Neural crest cell (in vitro differentiated cells): ENCODE data around the gene RAD23A. TPM values are rescaled to one million over a fixed set of nuclear protein-coding genes. Genes with fewer than 3 reads are reported as not detected.
"Not testable (repeated sequence)": the region's sequence is repeated elsewhere in the genome, so short reads cannot be mapped to it uniquely, and the experiment has no call there.

Source experiments
- DNase-seq: peaks from one replicate; pipeline ENCODE4 v3.0.0; 2021; ENCODE audit warnings: low read depth, mixed read lengths, low spot score
- H3K27ac Mint-ChIP-seq: one replicate; pipeline ENCODE4 v1.8.0; 2021; ENCODE audit warnings: mild to moderate bottlenecking, mixed read lengths; ENCODE audit not compliant: unreplicated experiment
- H3K27me3 Mint-ChIP-seq: 2 replicates; pipeline ENCODE4 v1.8.0; 2021; ENCODE audit warnings: low read depth, mild to moderate bottlenecking, mixed read lengths
- H3K36me3 Mint-ChIP-seq: 2 replicates; pipeline ENCODE4 v1.8.0; 2021; ENCODE audit warnings: low read depth, mild to moderate bottlenecking, mixed read lengths
- H3K4me1 Mint-ChIP-seq: 2 replicates; pipeline ENCODE4 v1.8.0; 2021; ENCODE audit warnings: mixed read lengths
- H3K4me3 Mint-ChIP-seq: one replicate; pipeline ENCODE4 v1.8.0; 2021; ENCODE audit warnings: mild to moderate bottlenecking, mixed read lengths
- H3K9me3 Mint-ChIP-seq: 2 replicates; pipeline ENCODE4 v1.8.0; 2021; ENCODE audit warnings: mixed read lengths
- CTCF ChIP-seq: fragments of 200-600 bp; sonication (generic); conservative IDR thresholded peaks from 2 replicates; pipeline ENCODE4 v1.5.0; 2021; ENCODE audit warnings: antibody characterized with exemption, mild to moderate bottlenecking
- total RNA-seq: library from RNA; stranded (reverse); gene quantifications from 2 replicates; pipeline ENCODE4 v1.2.1, GENCODE V29; 2021

RAD23A gene
- total RNA-seq, 1 donor from 2014 or later, result 82.8 TPM

GRCh38 chr19:12956446-12957388 lies 11.1 kb downstream of the RAD23A start, which contains the start of gene GADD45GIP1:
Gene GADD45GIP1, minus strand, starts transcription at chr19:12957223. Its CDS starts 11 bp downstream, at chr19:12957212.
- TF ChIP-seq CTCF, result no peak
- Mint-ChIP-seq H3K4me3 (peak within 1 kb of the TSS; percentile 90), H3K36me3 (peaks cover 6% of the 10 kb centered on the region), H3K4me1 (peaks cover 23% of the 10 kb centered on the region), H3K27ac (peak within 1 kb of the TSS; percentile 62), H3K27me3 (peaks cover 5% of the 10 kb centered on the region), H3K9me3 (no peaks in the 10 kb centered on the region)
- DNase-seq, result peak; percentile 71

- H3K27me3 Mint-ChIP-seq, DNase-seq, H3K9me3 Mint-ChIP-seq, H3K36me3 Mint-ChIP-seq: not testable (repeated sequence)
- peak overlapping the region; percentile 62 for H3K27ac Mint-ChIP-seq
- peak overlapping the region; percentile 87 for H3K4me3 Mint-ChIP-seq
- H3K4me1 Mint-ChIP-seq, result peaks cover 23% of the 10 kb centered on the region
These were observed 11.8 kb downstream of the RAD23A start for GRCh38 chr19:12957389-12957952.

- H3K36me3 Mint-ChIP-seq, result peaks cover 3% of the 10 kb centered on the region
- no peak for DNase-seq
- H3K27me3 Mint-ChIP-seq, result peaks cover 19% of the 10 kb centered on the region
- H3K9me3 Mint-ChIP-seq, result no peaks in the 10 kb centered on the region
- H3K27ac Mint-ChIP-seq, result no peak overlapping the region
- H3K4me3 Mint-ChIP-seq, result no peak overlapping the region
- H3K4me1 Mint-ChIP-seq, result peaks cover 21% of the 10 kb centered on the region
- TF ChIP-seq CTCF, result no peak
These were observed 13.8 kb downstream of the RAD23A start for GRCh38 chr19:12959481-12959880.

- Mint-ChIP-seq H3K4me3 (peak overlapping the region; percentile 81), H3K36me3 (no peaks in the 10 kb centered on the region), H3K27ac (peak overlapping the region; percentile 94), H3K9me3 (no peaks in the 10 kb centered on the region), H3K4me1 (peaks cover 5% of the 10 kb centered on the region), H3K27me3 (peaks cover 28% of the 10 kb centered on the region)
- peak; percentile 81 for DNase-seq
- peak; percentile 90 for TF ChIP-seq CTCF
These were observed 19.6 kb downstream of the RAD23A start for GRCh38 chr19:12965017-12965811.

GRCh38 chr19:12965812-12966135 lies 20.1 kb downstream of the RAD23A start:
- no peak for DNase-seq
- no peaks in the 10 kb centered on the region for H3K9me3 Mint-ChIP-seq

More at GRCh38 chr19:12965812-12966135, 20.1 kb downstream of the RAD23A start:
- Mint-ChIP-seq H3K27me3 (peaks cover 31% of the 10 kb centered on the region), H3K36me3 (no peaks in the 10 kb centered on the region), H3K4me1 (peaks cover 5% of the 10 kb centered on the region), H3K4me3 (peak overlapping the region; percentile 57), H3K27ac (no peak overlapping the region)
- no peak for TF ChIP-seq CTCF
